Ishikawa (cell line): ENCODE measurements around the gene ZNF367.

Experiments
- CEBPB ChIP-seq: IDR thresholded peaks from 2 replicates; pipeline ENCODE4 v1.6.1; 2012
- CREB1 ChIP-seq: IDR thresholded peaks from 2 replicates; pipeline ENCODE4 v1.6.1; 2012; ENCODE audit warnings: low read depth
- EP300 ChIP-seq: IDR thresholded peaks from 2 replicates; pipeline ENCODE4 v1.6.1; 2012; ENCODE audit warnings: borderline replicate concordance
- FOXM1 ChIP-seq: IDR thresholded peaks from 2 replicates; pipeline ENCODE4 v1.6.1; 2012; ENCODE audit warnings: low read depth, borderline replicate concordance
- MAX ChIP-seq: IDR thresholded peaks from 2 replicates; pipeline ENCODE4 v1.6.1; 2012
- NFIC ChIP-seq: IDR thresholded peaks from 2 replicates; pipeline ENCODE4 v1.6.1; 2012
- RAD21 ChIP-seq: IDR thresholded peaks from 2 replicates; pipeline ENCODE4 v1.6.1; 2012; ENCODE audit warnings: low read depth
- REST ChIP-seq: IDR thresholded peaks from 2 replicates; pipeline ENCODE4 v1.6.1; 2012; ENCODE audit warnings: low read depth, mild to moderate bottlenecking
- TAF1 ChIP-seq: IDR thresholded peaks from 2 replicates; pipeline ENCODE4 v1.6.1; 2012; ENCODE audit warnings: low read depth, mild to moderate bottlenecking
- TCF12 ChIP-seq: IDR thresholded peaks from 2 replicates; pipeline ENCODE4 v1.6.1; 2012; ENCODE audit warnings: low read depth
- TEAD4 ChIP-seq: IDR thresholded peaks from 2 replicates; pipeline ENCODE4 v1.6.1; 2012
- USF1 ChIP-seq: IDR thresholded peaks from 2 replicates; pipeline ENCODE4 v1.6.1; 2012
- YY1 ChIP-seq: IDR thresholded peaks from 2 replicates; pipeline ENCODE4 v1.6.1; 2012; ENCODE audit warnings: low read depth

GRCh38 chr9:96413302-96414221 lies 4.6 kb downstream of the ZNF367 start:
- TF ChIP-seq MAX (no peak), TAF1 (no peak), YY1 (no peak), REST (no peak), TCF12 (no peak), NFIC (no peak), CREB1 (no peak), USF1 (no peak), CEBPB (no peak), RAD21 (no peak), EP300 (no peak), TEAD4 (no peak), FOXM1 (no peak)
